GM12872 (cell line): ENCODE data around the gene MAL.

Source experiments
- TF ChIP-seq, protein P1 (sequence below): IDR thresholded peaks from 3 replicates; pipeline ENCODE4 v1.5.1; 2011; ENCODE audit warnings: low read depth, mild to moderate bottlenecking, low read length, moderate library complexity; ENCODE audit not compliant: insufficient read depth

MAL gene

DNA sequence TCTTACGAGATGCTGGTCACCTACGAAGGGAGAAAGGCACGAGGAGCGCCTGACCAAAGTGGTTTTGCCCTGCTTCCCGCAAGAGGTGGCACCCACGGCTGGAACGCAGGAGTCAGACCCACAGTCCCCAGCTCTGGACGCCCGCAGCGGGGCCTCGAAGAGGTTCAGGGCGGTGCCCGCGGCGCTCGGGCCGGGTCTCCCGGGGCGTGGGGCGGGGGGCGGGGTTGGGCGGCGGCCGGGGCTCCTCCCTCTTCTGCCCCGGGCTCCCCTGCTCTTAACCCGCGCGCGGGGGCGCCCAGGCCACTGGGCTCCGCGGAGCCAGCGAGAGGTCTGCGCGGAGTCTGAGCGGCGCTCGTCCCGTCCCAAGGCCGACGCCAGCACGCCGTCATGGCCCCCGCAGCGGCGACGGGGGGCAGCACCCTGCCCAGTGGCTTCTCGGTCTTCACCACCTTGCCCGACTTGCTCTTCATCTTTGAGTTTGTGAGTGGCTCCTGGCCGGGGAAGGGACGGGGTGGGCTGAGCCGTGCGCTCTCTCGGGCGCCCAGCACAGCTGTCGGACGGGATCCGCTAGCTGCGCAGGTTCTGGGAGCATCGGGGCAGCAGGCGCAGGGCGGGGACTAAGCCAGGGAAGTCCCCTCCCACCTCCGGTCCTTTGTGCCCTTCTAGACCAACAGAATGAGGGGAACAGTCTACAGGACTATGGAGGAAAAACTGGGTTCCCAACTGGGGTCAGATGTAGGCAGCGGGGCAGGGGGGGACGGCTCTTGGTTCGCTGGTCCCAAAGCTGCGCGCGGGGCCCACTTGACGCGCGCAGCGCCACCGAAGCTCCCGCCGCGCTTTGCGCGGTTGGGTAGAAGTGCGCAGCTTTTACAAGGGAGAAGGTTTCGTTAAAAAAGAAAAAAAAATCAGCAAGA, at the start of gene MAL:
MAL (plus strand) TSS at position 303 of the 914 bp plus-strand sequence; CDS start at position 388, 85 bp downstream.
- TF ChIP-seq, protein P1, sequence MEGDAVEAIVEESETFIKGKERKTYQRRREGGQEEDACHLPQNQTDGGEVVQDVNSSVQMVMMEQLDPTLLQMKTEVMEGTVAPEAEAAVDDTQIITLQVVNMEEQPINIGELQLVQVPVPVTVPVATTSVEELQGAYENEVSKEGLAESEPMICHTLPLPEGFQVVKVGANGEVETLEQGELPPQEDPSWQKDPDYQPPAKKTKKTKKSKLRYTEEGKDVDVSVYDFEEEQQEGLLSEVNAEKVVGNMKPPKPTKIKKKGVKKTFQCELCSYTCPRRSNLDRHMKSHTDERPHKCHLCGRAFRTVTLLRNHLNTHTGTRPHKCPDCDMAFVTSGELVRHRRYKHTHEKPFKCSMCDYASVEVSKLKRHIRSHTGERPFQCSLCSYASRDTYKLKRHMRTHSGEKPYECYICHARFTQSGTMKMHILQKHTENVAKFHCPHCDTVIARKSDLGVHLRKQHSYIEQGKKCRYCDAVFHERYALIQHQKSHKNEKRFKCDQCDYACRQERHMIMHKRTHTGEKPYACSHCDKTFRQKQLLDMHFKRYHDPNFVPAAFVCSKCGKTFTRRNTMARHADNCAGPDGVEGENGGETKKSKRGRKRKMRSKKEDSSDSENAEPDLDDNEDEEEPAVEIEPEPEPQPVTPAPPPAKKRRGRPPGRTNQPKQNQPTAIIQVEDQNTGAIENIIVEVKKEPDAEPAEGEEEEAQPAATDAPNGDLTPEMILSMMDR: no peak

DNA sequence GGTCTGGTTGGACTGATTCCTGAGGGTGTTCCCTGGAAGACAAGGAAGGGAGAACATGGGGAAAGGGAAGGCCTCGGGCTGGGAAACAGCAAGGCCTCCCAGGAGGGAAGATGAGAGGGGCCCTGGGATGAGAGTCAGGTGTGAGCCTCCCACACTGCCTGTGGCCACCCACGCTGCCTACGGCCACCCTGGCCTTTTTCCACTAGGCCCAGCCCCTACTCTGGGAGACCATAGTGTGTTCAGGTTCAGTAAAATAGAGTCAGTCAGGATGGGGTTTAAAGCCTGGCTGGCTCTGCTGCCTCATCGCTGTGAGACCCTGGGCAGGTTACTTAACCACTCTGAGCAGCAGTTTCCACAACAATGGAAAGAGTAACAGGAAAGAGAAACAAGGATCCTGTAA, 47.7 kb upstream of the MAL start:
- TF ChIP-seq, protein P1: no peak

DNA sequence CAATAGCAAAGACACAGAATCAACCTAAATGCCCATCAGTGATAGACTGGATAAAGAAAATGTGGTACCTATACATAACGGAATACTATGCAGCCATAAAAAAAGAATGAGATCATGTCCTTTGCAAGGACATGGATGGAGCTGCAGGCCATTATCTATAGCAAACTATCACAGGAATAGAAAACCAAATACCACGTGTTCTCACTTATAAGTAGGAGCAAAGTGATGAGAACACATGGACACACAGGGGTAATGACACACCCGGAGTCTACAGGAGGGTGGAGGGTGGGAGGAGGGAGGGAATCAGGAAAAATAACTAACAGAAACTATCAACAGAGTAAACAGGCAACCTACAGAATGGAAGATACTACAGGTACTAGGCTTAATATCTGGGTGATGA, 46.6 kb upstream of the MAL start:
- TF ChIP-seq, protein P1: no peak

DNA sequence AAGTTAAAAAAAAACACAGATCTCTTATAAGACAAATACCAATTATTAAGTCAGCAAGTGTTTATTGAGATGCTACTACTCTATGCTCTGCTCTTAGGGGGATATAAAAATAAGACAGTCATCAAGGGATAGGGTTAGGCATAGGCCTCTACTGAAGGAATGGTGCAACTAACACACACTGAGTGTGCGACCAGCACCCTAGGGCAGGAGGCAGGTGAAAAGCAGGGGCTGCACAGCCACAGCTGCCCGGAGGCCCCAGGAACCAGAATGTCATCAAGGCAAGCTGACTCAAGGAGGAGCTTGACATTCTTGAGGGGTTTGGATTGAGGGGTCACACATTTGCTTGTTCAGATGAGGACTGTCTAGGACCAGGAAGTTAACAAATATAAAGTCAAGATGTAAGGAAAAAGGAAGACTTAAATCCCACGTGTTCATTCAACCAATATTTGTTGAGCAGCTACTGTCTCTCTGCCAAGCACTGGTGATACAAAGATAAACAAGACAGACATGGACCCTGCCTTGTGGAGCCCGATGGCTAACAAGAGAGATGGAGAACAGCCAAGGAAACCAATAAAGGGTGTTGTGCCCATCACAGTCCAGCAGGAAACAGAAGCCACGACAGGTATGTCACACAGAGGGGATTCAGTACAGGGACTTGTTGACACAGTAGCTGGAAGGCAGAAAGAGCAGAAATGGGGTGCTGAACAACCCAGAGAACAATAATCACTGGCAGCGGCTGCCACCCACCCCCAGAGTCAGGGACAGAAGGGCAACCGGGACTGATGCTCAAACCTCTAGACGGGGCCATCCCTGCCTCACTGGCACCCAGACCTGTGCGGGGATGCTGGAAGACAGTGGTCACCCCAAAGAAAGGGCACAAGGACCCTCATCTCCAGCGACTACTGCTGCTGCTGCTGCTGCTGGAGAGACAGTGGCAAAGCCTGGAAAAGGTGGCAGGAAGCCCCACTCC, 45.8 kb upstream of the MAL start:
- TF ChIP-seq, protein P1: no peak

DNA sequence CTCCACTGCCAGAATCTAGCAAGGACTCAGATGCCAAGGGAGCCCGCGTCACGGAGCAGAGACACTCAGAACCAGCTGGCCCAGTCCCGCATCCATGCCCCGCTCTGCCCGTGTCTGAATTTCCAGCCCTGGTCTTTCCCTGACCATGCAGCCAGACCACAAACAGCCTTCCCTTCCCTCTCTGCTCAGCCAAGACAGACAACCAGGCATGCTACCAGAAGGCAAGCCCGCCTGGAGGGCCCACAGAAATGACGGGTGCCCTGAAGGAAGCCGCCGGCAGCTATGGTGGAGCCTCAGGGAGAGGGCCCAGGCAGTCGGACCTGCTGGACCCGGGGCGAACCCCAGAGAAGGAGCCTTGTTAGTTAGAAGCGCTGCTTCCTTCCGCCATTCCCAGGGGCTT, 45.1 kb upstream of the MAL start:
- TF ChIP-seq, protein P1: no peak

DNA sequence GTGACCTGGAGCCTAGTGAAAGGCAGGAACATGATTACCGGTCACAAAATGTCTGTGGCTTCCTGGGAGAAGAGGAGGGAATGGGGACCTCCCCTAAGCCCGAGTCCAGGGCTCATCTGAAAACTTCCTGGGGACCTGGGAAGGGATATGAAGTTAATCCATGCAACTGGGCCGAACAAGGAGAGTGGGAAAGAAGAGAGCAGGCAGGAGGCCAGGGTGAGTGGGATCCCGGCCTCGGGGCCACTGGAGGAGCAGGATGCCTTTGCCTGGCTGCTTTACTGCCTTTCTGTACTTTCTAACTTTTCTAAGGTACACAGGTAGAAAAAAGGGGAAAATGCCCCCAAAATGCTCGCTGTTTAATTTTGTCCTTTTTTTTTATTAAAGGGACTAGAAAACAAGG, 43.4 kb upstream of the MAL start:
- TF ChIP-seq, protein P1: no peak

DNA sequence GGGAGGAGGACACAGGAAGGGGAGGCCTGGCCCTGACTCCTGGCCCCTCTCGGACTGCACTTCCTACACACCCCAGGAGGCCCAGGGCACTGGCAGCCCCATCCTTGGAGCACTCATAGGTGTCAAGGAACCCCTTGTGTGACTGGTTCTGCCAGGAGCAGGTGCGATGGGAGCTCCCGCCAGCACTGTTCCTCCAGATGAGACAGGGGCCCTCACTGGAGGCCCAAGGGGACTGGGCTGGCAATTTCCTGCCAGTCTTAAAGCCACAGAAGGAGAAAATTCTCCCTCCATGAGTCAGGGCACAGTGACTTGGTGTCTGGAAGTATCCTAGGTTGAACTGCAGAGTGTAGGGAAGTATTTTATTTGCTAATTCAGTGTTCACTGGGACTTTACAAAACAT, 42.8 kb upstream of the MAL start:
- TF ChIP-seq, protein P1: no peak
